HepG2 (cell line): ENCODE measurements around the gene NAP1L3. TPM values are rescaled to one million over a fixed set of nuclear protein-coding genes. Genes with fewer than 3 reads are reported as not detected.

Experiments used
- ATAC-seq: fragments of 200-7000 bp; cut with Tn5 transposase; 3 replicates; pipeline ENCODE4 v1.9.1; 2020; ENCODE audit warnings: mild to moderate bottlenecking, moderate library complexity
- BruUV-seq: library from RNA; stranded (reverse); fragments of 400-500 nt; replicated peaks from 2 replicates; lab custom pipeline; 2021; lab: Mats Ljungman, UMichigan
- CTCF ChIA-PET: fragments of 300-600 bp; formaldehyde crosslinking; extraction: SDS; loops from one replicate; lab custom pipeline; 2021; ENCODE audit warnings: low total read pairs, inconsistent platforms, low intra/inter-chr PET ratio; lab: Yijun Ruan, JAX
- POLR2A ChIA-PET: fragments of 350-600 bp; sonication (Branson Sonifier 250); formaldehyde crosslinking; loops from one replicate; lab custom pipeline; 2020; ENCODE audit warnings: antibody characterized with exemption, inconsistent platforms; lab: Yijun Ruan, JAX
- DNase-seq: peaks from one replicate; pipeline ENCODE4 v3.0.0-alpha.2; 2015; ENCODE audit warnings: low spot score
- FAIRE-seq: peaks from 3 replicates; lab custom pipeline; 2011; peaks lifted over from hg19 to GRCh38; lab: Jason Lieb, UNC
- H2AFZ ChIP-seq: one replicate; pipeline ENCODE4 v1.6.1; 2011; ENCODE audit warnings: low read length, inconsistent platforms
- H3K27ac ChIP-seq: fragments of 300-600 bp; 3 replicates; pipeline ENCODE4 v1.8.0; 2011; ENCODE audit warnings: mixed run types, mild to moderate bottlenecking, mixed read lengths, low read length, inconsistent platforms; ENCODE audit not compliant: insufficient read depth; ENCODE audit errors: extremely low read length
- H3K27me3 ChIP-seq, 2 experiments: fragments of 200-600 bp in 1 of 2; 2 replicates in 1 of 2; 3 replicates in 1 of 2; pipeline versions ENCODE4 v1.6.0 to v1.8.0; 2011; ENCODE audit warnings: low read length in 2 of 2, mild to moderate bottlenecking in 2 of 2, moderate library complexity in 2 of 2, inconsistent platforms in 1 of 2; ENCODE audit not compliant: insufficient read depth in 2 of 2, control insufficient read depth in 1 of 2
- H3K36me3 ChIP-seq, 2 experiments: fragments of 200-600 bp in 1 of 2; replicated peaks in 1 of 2; 2 replicates in 1 of 2; 3 replicates in 1 of 2; pipeline versions ENCODE4 v1.5.1 to v1.8.0; 2011; ENCODE audit warnings: low read length in 2 of 2, inconsistent platforms in 1 of 2; ENCODE audit not compliant: insufficient read depth in 2 of 2, control insufficient read depth in 1 of 2
- H3K4me1 ChIP-seq: 2 replicates; pipeline ENCODE4 v1.5.1; 2012; ENCODE audit warnings: low read length, inconsistent platforms; ENCODE audit not compliant: insufficient read depth
- H3K4me2 ChIP-seq: 2 replicates; pipeline ENCODE4 v1.6.0; 2011; ENCODE audit warnings: low read depth, low read length, inconsistent platforms
- H3K4me3 ChIP-seq, 3 experiments: fragments of 200-600 bp in 1 of 3; sonication (generic), shearing (Covaris generic) in 1 of 3; replicated peaks in 1 of 3; 2 replicates each; pipeline ENCODE4 v1.5.1; 2011 to 2016; ENCODE audit warnings: low read length in 3 of 3, inconsistent platforms in 2 of 3, low read depth in 2 of 3, mild to moderate bottlenecking in 2 of 3, control low read depth in 1 of 3, mixed read lengths in 1 of 3; ENCODE audit not compliant: insufficient read depth in 1 of 3
- H3K79me2 ChIP-seq: one replicate; pipeline ENCODE4 v1.6.1; 2011; ENCODE audit warnings: low read length, inconsistent platforms; ENCODE audit not compliant: insufficient read depth
- H3K9ac ChIP-seq: 2 replicates; pipeline ENCODE4 v1.6.0; 2011; ENCODE audit warnings: mild to moderate bottlenecking, low read depth, low read length, inconsistent platforms; ENCODE audit not compliant: insufficient read depth
- H3K9me3 ChIP-seq: 2 replicates; pipeline ENCODE4 v1.5.1; 2012; ENCODE audit warnings: mild to moderate bottlenecking, low read length
- H4K20me1 ChIP-seq: 2 replicates; pipeline ENCODE4 v1.6.0; 2011; ENCODE audit warnings: inconsistent platforms, mild to moderate bottlenecking, low read length, moderate library complexity; ENCODE audit not compliant: insufficient read depth
- ARNT2 ChIP-seq: sonication (generic); formaldehyde crosslinking; IDR thresholded peaks from 2 replicates; pipeline ENCODE4 v1.8.0; 2022; ENCODE audit warnings: mild to moderate bottlenecking, low read depth, missing genetic modification reagents, moderate library complexity
- ESRRA ChIP-seq: sonication (generic); formaldehyde crosslinking; IDR thresholded peaks from 2 replicates; pipeline ENCODE4 v1.5.1; 2020; ENCODE audit warnings: mild to moderate bottlenecking, low read depth, missing genetic modification reagents
- GLI4 ChIP-seq: sonication (generic); formaldehyde crosslinking; IDR thresholded peaks from 2 replicates; pipeline ENCODE4 v1.5.1; 2020; ENCODE audit warnings: missing genetic modification reagents, mild to moderate bottlenecking, moderate library complexity, borderline replicate concordance
- KDM4B ChIP-seq: sonication (generic); formaldehyde crosslinking; IDR thresholded peaks from 2 replicates; pipeline ENCODE4 v1.4.0; 2020; ENCODE audit warnings: missing genetic modification reagents
- KLF12 ChIP-seq: sonication (generic); formaldehyde crosslinking; IDR thresholded peaks from 2 replicates; pipeline ENCODE4 v1.4.0; 2020; ENCODE audit warnings: missing genetic modification reagents, borderline replicate concordance
- MEF2D ChIP-seq: sonication (generic); formaldehyde crosslinking; IDR thresholded peaks from 2 replicates; pipeline ENCODE4 v1.5.1; 2020; ENCODE audit warnings: mild to moderate bottlenecking, missing genetic modification reagents
- MTA1 ChIP-seq: sonication (generic); formaldehyde crosslinking; IDR thresholded peaks from 2 replicates; pipeline ENCODE4 v1.4.0; 2020; ENCODE audit warnings: missing genetic modification reagents, mild to moderate bottlenecking, borderline replicate concordance
- NFYB ChIP-seq: sonication (generic); formaldehyde crosslinking; IDR thresholded peaks from 2 replicates; pipeline ENCODE4 v1.4.0; 2020; ENCODE audit warnings: missing genetic modification reagents
- POGK ChIP-seq: sonication (generic); formaldehyde crosslinking; conservative IDR thresholded peaks from 2 replicates; pipeline ENCODE4 v1.8.0; 2022; ENCODE audit warnings: mild to moderate bottlenecking, moderate library complexity, missing genetic modification reagents
- PRMT3 ChIP-seq: sonication (generic); formaldehyde crosslinking; IDR thresholded peaks from 2 replicates; pipeline ENCODE4 v1.8.1; 2022; ENCODE audit warnings: low read depth, mild to moderate bottlenecking, moderate library complexity, missing genetic modification reagents, borderline replicate concordance
- SOX13 ChIP-seq, 3 experiments: fragments of 450-650 bp in 1 of 3; sonication (generic) in 1 of 3; formaldehyde crosslinking in 1 of 3; IDR thresholded peaks in 2 of 3; conservative IDR thresholded peaks in 1 of 3; 2 replicates each; pipeline versions ENCODE4 v1.5.0 to v1.6.1; 2016 to 2020; ENCODE audit warnings: antibody characterized with exemption in 1 of 3, mild to moderate bottlenecking in 1 of 3, missing compliant biosample characterization in 1 of 3, missing genetic modification reagents in 1 of 3, moderate library complexity in 1 of 3
- ZBTB14 ChIP-seq: sonication (generic); formaldehyde crosslinking; IDR thresholded peaks from 2 replicates; pipeline ENCODE4 v1.4.0; 2020; ENCODE audit warnings: missing genetic modification reagents
- ZKSCAN5 ChIP-seq: sonication (generic); formaldehyde crosslinking; IDR thresholded peaks from 2 replicates; pipeline ENCODE4 v1.5.1; 2020; ENCODE audit warnings: mild to moderate bottlenecking, missing genetic modification reagents
- ZMAT5 ChIP-seq: sonication (generic); formaldehyde crosslinking; IDR thresholded peaks from 2 replicates; pipeline ENCODE4 v1.5.0; 2020; ENCODE audit warnings: mild to moderate bottlenecking, low read depth, missing genetic modification reagents, borderline replicate concordance
- ZNF451 ChIP-seq: sonication (generic); formaldehyde crosslinking; IDR thresholded peaks from 2 replicates; pipeline ENCODE4 v1.5.0; 2020; ENCODE audit warnings: mild to moderate bottlenecking, missing genetic modification reagents
- ZNF841 ChIP-seq: sonication (generic); formaldehyde crosslinking; IDR thresholded peaks from 2 replicates; pipeline ENCODE4 v1.8.1; 2023; ENCODE audit warnings: missing genetic modification reagents, borderline replicate concordance
- WGBS: methylation state at CpG from one replicate; pipeline ENCODE4 v1.1.6; 2017; ENCODE audit warnings: low lambda C conversion rate; 5-methylcytosine and 5-hydroxymethylcytosine counted together
- in situ Hi-C: cut with HindIII; loops from 2 replicates; pipeline ENCODE4 v1.10.0; 2017; ENCODE audit warnings: low pct_unique_long_range_greater_than_20kb; ENCODE audit not compliant: extremely low pct_ligation_motif_present
- intact Hi-C: fragments of 100-400 bp; cut with micrococcal nuclease; formaldehyde crosslinking; loops from one replicate; pipeline ENCODE4 v1.10.0; 2022; ENCODE audit not compliant: unreplicated experiment
- polyA plus RNA-seq, 8 experiments: library from polyadenylated mRNA; depleted of rRNA in 3 of 8; stranded (reverse) in 7 of 8; unstranded in 1 of 8; fragments of >200 nt; fragmentation: Illumina TruSeq in 4 of 8; extraction: Trizol in 4 of 8; gene quantifications; 2 replicates each; pipeline versions ENCODE4 v1.2.1 to v1.2.3, GENCODE V29; 2011 to 2016; ENCODE audit warnings: low read depth in 4 of 8, missing spikeins in 1 of 8, mixed read lengths in 1 of 8; ENCODE audit not compliant: insufficient read depth in 1 of 8
- total RNA-seq, 5 experiments: library from RNA; depleted of rRNA; stranded (reverse); fragments of >200 nt; fragmentation: Illumina TruSeq; extraction: Trizol; gene quantifications; 2 replicates each; pipeline ENCODE4 v1.2.3, GENCODE V29; 2016; ENCODE audit warnings: low read depth in 1 of 5

NAP1L3 gene
- total and polyA plus RNA-seq, 2 of the 13 experiments (the other 11 are each of a cell fraction or from before 2014, with no cell fraction given) = 0.03 to 0.13 TPM

GRCh38 chrX:93695981-93696380 is 22.6 kb upstream of the NAP1L3 start:
- no peak overlapping the region for H3K27ac ChIP-seq
- no peak for ATAC-seq
- no peak overlapping the region for H2AFZ ChIP-seq
- H3K9me3 ChIP-seq = no peaks in the 10 kb centered on the region
- no TSS peak for BruUV-seq
- H4K20me1 ChIP-seq = no peaks in the 10 kb centered on the region
- ChIA-PET CTCF (no interaction called here), POLR2A (no interaction called here)
- no peak for DNase-seq
- H3K79me2 ChIP-seq = no peaks in the 10 kb centered on the region
- 28% methylated on average over 6 of the region's 6 CpGs for WGBS
- H3K4me2 ChIP-seq = no peak overlapping the region
- in situ Hi-C loops = no loop called here
- FAIRE-seq = no peak
- H3K36me3 ChIP-seq = no peaks in the 10 kb centered on the region
- H3K9ac ChIP-seq = no peak overlapping the region
- H3K4me3 ChIP-seq = no peak overlapping the region
- no peaks in the 10 kb centered on the region for H3K4me1 ChIP-seq
- H3K27me3 ChIP-seq = no peaks in the 10 kb centered on the region
- TF ChIP-seq ZNF451 (CRISPR knock-in tag) (no peak), ZKSCAN5 (no peak), ZNF841 (CRISPR knock-in tag) (no peak), KLF12 (CRISPR knock-in tag) (no peak), MTA1 (CRISPR knock-in tag) (no peak), GLI4 (no peak), MEF2D (CRISPR knock-in tag) (no peak), KDM4B (CRISPR knock-in tag) (no peak), ZBTB14 (no peak), ESRRA (CRISPR knock-in tag) (no peak), SOX13 (IDR thresholded peaks at IDR 0.05) (no peak), SOX13 (CRISPR knock-in tag; conservative IDR thresholded peaks at IDR 0.05 in 1 of 2, IDR thresholded peaks at IDR 0.05 in 1 of 2) (no peak), ZMAT5 (CRISPR knock-in tag) (no peak), PRMT3 (CRISPR knock-in tag) (no peak), POGK (CRISPR knock-in tag) (no peak), NFYB (no peak), ARNT2 (no peak)
- intact Hi-C loops = no loop called here
